HCT116 (cell line): Measurements from ENCODE around the gene HK1. TPM values are rescaled to one million over a fixed set of nuclear protein-coding genes. Genes with fewer than 3 reads are reported as not detected.

Experiments used
- ATAC-seq: fragments of 200-7000 bp; cut with Tn5 transposase; 2 replicates; pipeline ENCODE4 v1.9.1; 2020; ENCODE audit warnings: mild to moderate bottlenecking, moderate library complexity
- BruUV-seq: library from RNA; stranded (reverse); fragments of 400-500 nt; replicated peaks from 2 replicates; lab custom pipeline; 2021; lab: Mats Ljungman, UMichigan
- CTCF ChIA-PET: fragments of 300-600 bp; sonication (Branson Sonifier 250); formaldehyde crosslinking; loops from one replicate; lab custom pipeline; 2021; ENCODE audit warnings: antibody characterized with exemption; lab: Charles Lee
- POLR2A ChIA-PET: fragments of 300-600, 350-600 bp; sonication (Branson Sonifier 250); formaldehyde crosslinking; loops from one replicate; lab custom pipeline; 2021; ENCODE audit warnings: antibody characterized with exemption; lab: Charles Lee
- RAD21 ChIA-PET, 2 experiments: fragments of 300-600 bp; sonication (Branson Sonifier 250); formaldehyde crosslinking; loops; one replicate each; lab custom pipeline; 2023; ENCODE audit warnings: low total read pairs in 2 of 2; ENCODE audit not compliant: uncharacterized antibody in 2 of 2, unreplicated experiment in 2 of 2, low non-redundant PET in 1 of 2; lab: Charles Lee
- DNase-seq: peaks from one replicate; pipeline ENCODE4 v3.0.0-alpha.2; 2010; ENCODE audit warnings: low read depth, low spot score
- H2AFZ ChIP-seq: fragments of 200-600 bp; shearing (Covaris generic), sonication (generic); 2 replicates; pipeline ENCODE4 v1.6.1; 2017; ENCODE audit warnings: low read depth, mixed run types, mixed read lengths, antibody characterized with exemption, low read length; ENCODE audit not compliant: poor library complexity, severe bottlenecking
- H3K27ac ChIP-seq: 2 replicates; pipeline ENCODE4 v1.5.1; 2012; ENCODE audit warnings: low read depth, low read length
- H3K27me3 ChIP-seq: fragments of 200-600 bp; sonication (generic); 2 replicates; pipeline ENCODE4 v1.6.1; 2016; ENCODE audit warnings: mixed run types, low read length, mixed read lengths; ENCODE audit not compliant: insufficient read depth
- H3K36me3 ChIP-seq, 2 experiments: fragments of 200-500 bp in 1 of 2; fragments of 200-600 bp in 1 of 2; sonication (Bioruptor generic) in 1 of 2; sonication (generic) in 1 of 2; 2 replicates each; pipeline versions ENCODE4 v1.5.1 to v1.6.1; 2014 to 2016; ENCODE audit warnings: low read length in 2 of 2, inconsistent platforms in 1 of 2, mixed read lengths in 1 of 2, mixed run types in 1 of 2; ENCODE audit not compliant: insufficient read depth in 2 of 2, control insufficient read depth in 1 of 2
- H3K4me1 ChIP-seq, 2 experiments: fragments of 200-600 bp in 1 of 2; sonication (generic) in 1 of 2; 2 replicates each; pipeline versions ENCODE4 v1.5.1 to v1.6.1; 2012 to 2017; ENCODE audit warnings: low read length in 2 of 2, inconsistent platforms in 1 of 2, mild to moderate bottlenecking in 1 of 2, mixed read lengths in 1 of 2, mixed run types in 1 of 2, moderate library complexity in 1 of 2; ENCODE audit not compliant: insufficient read depth in 2 of 2, control insufficient read depth in 1 of 2
- H3K4me2 ChIP-seq: fragments of 200-600 bp; sonication (generic); 2 replicates; pipeline ENCODE4 v1.6.1; 2017; ENCODE audit warnings: mixed run types, low read length, mixed read lengths
- H3K4me3 ChIP-seq, 2 experiments: fragments of 200-600 bp in 1 of 2; sonication (generic) in 1 of 2; replicated peaks in 1 of 2; 2 replicates each; pipeline ENCODE4 v1.5.1; 2011 to 2016; ENCODE audit warnings: low read length in 2 of 2, control low read depth in 1 of 2, low read depth in 1 of 2, mild to moderate bottlenecking in 1 of 2, mixed read lengths in 1 of 2, mixed run types in 1 of 2
- H3K79me2 ChIP-seq: fragments of 200-600 bp; sonication (generic); 2 replicates; pipeline ENCODE4 v1.6.1; 2017; ENCODE audit warnings: mild to moderate bottlenecking, mixed run types, low read length, moderate library complexity, mixed read lengths; ENCODE audit not compliant: insufficient read depth
- H3K9ac ChIP-seq: fragments of 200-600 bp; sonication (generic); 2 replicates; pipeline ENCODE4 v1.6.1; 2016; ENCODE audit warnings: low read length, mixed read lengths
- H3K9me2 ChIP-seq: fragments of 200-600 bp; sonication (generic), shearing (Covaris generic); 2 replicates; pipeline ENCODE4 v1.6.1; 2017; ENCODE audit warnings: mixed run types, mild to moderate bottlenecking, moderate library complexity; ENCODE audit not compliant: insufficient read depth
- H3K9me3 ChIP-seq, 2 experiments: fragments of 200-500 bp in 1 of 2; fragments of 200-600 bp in 1 of 2; sonication (Bioruptor generic) in 1 of 2; sonication (generic) in 1 of 2; 2 replicates each; pipeline ENCODE4 v1.6.1; 2014 to 2017; ENCODE audit warnings: low read length in 2 of 2, mixed read lengths in 2 of 2, inconsistent platforms in 1 of 2, low read depth in 1 of 2, mild to moderate bottlenecking in 1 of 2, mixed run types in 1 of 2, moderate library complexity in 1 of 2; ENCODE audit not compliant: control insufficient read depth in 1 of 2, insufficient read depth in 1 of 2
- H4K20me1 ChIP-seq: fragments of 200-600 bp; sonication (generic), shearing (Covaris generic); 2 replicates; pipeline ENCODE4 v1.6.1; 2017; ENCODE audit warnings: mixed run types, mild to moderate bottlenecking, moderate library complexity; ENCODE audit not compliant: insufficient read depth
- ATF3 ChIP-seq: IDR thresholded peaks from 2 replicates; pipeline ENCODE4 v1.6.1; 2012
- CBX3 ChIP-seq: IDR thresholded peaks from 2 replicates; pipeline ENCODE4 v1.6.1; 2012; ENCODE audit warnings: low read depth
- CEBPB ChIP-seq: IDR thresholded peaks from 2 replicates; pipeline ENCODE4 v1.6.1; 2012; ENCODE audit warnings: low read depth
- ELF1 ChIP-seq: IDR thresholded peaks from 2 replicates; pipeline ENCODE4 v1.6.1; 2012; ENCODE audit warnings: low read depth, borderline replicate concordance
- EZH2 ChIP-seq: fragments of 200-600 bp; sonication (generic); IDR thresholded peaks from 2 replicates; pipeline ENCODE4 v1.6.1; 2017; ENCODE audit warnings: antibody characterized with exemption, mixed run types
- EZH2phosphoT487 ChIP-seq: fragments of 200-600 bp; IDR thresholded peaks from 2 replicates; pipeline ENCODE4 v1.6.1; 2018; ENCODE audit warnings: antibody characterized with exemption, borderline replicate concordance
- FOSL1 ChIP-seq: IDR thresholded peaks from 2 replicates; pipeline ENCODE4 v1.6.1; 2012; ENCODE audit warnings: low read depth
- MAX ChIP-seq: IDR thresholded peaks from 2 replicates; pipeline ENCODE4 v1.6.1; 2012
- POLR2A ChIP-seq: IDR thresholded peaks from 2 replicates; pipeline ENCODE4 v1.7.0; 2011; ENCODE audit warnings: borderline replicate concordance; ENCODE audit not compliant: insufficient read depth, insufficient read length; ENCODE audit errors: extremely low read depth
- RAD21 ChIP-seq: IDR thresholded peaks from 2 replicates; pipeline ENCODE4 v1.6.1; 2012; ENCODE audit warnings: low read depth, mild to moderate bottlenecking
- REST ChIP-seq: IDR thresholded peaks from 2 replicates; pipeline ENCODE4 v1.6.1; 2012; ENCODE audit warnings: low read depth
- SIN3A ChIP-seq: IDR thresholded peaks from 2 replicates; pipeline ENCODE4 v1.6.1; 2012; ENCODE audit warnings: low read depth
- SP1 ChIP-seq: IDR thresholded peaks from 2 replicates; pipeline ENCODE4 v1.6.1; 2012; ENCODE audit warnings: low read depth
- SRF ChIP-seq: IDR thresholded peaks from 2 replicates; pipeline ENCODE4 v1.6.1; 2012; ENCODE audit warnings: low read depth
- TCF7L2 ChIP-seq: IDR thresholded peaks from 2 replicates; pipeline ENCODE4 v1.7.0; 2011; ENCODE audit warnings: borderline replicate concordance, inconsistent platforms; ENCODE audit not compliant: insufficient read depth, insufficient read length; ENCODE audit errors: extremely low read depth
- ZBTB33 ChIP-seq: IDR thresholded peaks from 2 replicates; pipeline ENCODE4 v1.6.1; 2011; ENCODE audit warnings: mild to moderate bottlenecking, low read length, moderate library complexity; ENCODE audit not compliant: insufficient replicate concordance; ENCODE audit errors: extremely low read depth
- ZNF274 ChIP-seq: fragments of 200-500 bp; sonication (Bioruptor generic); IDR thresholded peaks from 2 replicates; pipeline ENCODE4 v1.6.1; 2014; ENCODE audit warnings: mild to moderate bottlenecking, low read depth, low read length, inconsistent platforms
- intact Hi-C: fragments of 100-400 bp; cut with micrococcal nuclease; formaldehyde crosslinking; loops from 2 replicates; pipeline ENCODE4 v1.10.0; 2022
- total RNA-seq: library from RNA; stranded (reverse); gene quantifications from one replicate; pipeline ENCODE4 v1.2.1, GENCODE V29; 2021; ENCODE audit not compliant: unreplicated experiment
- TF ChIP-seq, protein P1 (sequence below), 3 experiments: fragments of 200-600 bp in 1 of 3; sonication (generic) in 1 of 3; IDR thresholded peaks in 2 of 3; conservative IDR thresholded peaks in 1 of 3; 2 replicates each; pipeline ENCODE4 v1.5.1; 2012 to 2017; ENCODE audit warnings: low read depth in 2 of 3, low read length in 2 of 3, antibody characterized with exemption in 1 of 3, borderline replicate concordance in 1 of 3, control low read depth in 1 of 3, mild to moderate bottlenecking in 1 of 3, mixed read lengths in 1 of 3, mixed run types in 1 of 3, moderate library complexity in 1 of 3; ENCODE audit not compliant: insufficient read depth in 1 of 3

Gene HK1
- total RNA-seq, 1 experiment from 2014 or later = 50.3 TPM

GRCh38 chr10:69232736-69233480 lies 45.4 kb upstream of the HK1 start:
- TF ChIP-seq ZBTB33 = no peak
- TF ChIP-seq TCF7L2 = no peak
- TF ChIP-seq ATF3 = no peak
- no peak for TF ChIP-seq CEBPB
- no peak for TF ChIP-seq POLR2A
- TF ChIP-seq SRF = no peak
- no peak for TF ChIP-seq MAX
- TF ChIP-seq CBX3 = no peak; the same call in 1 of the 2 replicates
- no peak for TF ChIP-seq SIN3A
- TF ChIP-seq, protein P1, sequence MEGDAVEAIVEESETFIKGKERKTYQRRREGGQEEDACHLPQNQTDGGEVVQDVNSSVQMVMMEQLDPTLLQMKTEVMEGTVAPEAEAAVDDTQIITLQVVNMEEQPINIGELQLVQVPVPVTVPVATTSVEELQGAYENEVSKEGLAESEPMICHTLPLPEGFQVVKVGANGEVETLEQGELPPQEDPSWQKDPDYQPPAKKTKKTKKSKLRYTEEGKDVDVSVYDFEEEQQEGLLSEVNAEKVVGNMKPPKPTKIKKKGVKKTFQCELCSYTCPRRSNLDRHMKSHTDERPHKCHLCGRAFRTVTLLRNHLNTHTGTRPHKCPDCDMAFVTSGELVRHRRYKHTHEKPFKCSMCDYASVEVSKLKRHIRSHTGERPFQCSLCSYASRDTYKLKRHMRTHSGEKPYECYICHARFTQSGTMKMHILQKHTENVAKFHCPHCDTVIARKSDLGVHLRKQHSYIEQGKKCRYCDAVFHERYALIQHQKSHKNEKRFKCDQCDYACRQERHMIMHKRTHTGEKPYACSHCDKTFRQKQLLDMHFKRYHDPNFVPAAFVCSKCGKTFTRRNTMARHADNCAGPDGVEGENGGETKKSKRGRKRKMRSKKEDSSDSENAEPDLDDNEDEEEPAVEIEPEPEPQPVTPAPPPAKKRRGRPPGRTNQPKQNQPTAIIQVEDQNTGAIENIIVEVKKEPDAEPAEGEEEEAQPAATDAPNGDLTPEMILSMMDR (IDR thresholded peaks at IDR 0.05 in 2 of 3, conservative IDR thresholded peaks at IDR 0.05 in 1 of 3; ENCODE audit: borderline replicate concordance in 1 of 3, insufficient read depth in 1 of 3, low read depth in 2 of 3, low read length in 2 of 3) = no peak
- TF ChIP-seq FOSL1 = no peak
- TF ChIP-seq EZH2 = no peak
- no peak for TF ChIP-seq REST
- TF ChIP-seq EZH2phosphoT487 = no peak
- no peak for TF ChIP-seq ELF1
- no peak for TF ChIP-seq ZNF274
- no peak for TF ChIP-seq SP1
- TF ChIP-seq RAD21 = no peak
- H2AFZ ChIP-seq = peak overlapping the region; percentile 66
- peak overlapping the region in 1 of 2 experiments; percentile 32; a peak in 1 of 4 replicates for H3K4me3 ChIP-seq
- H3K9me3 ChIP-seq = no peaks in the 10 kb centered on the region
- H3K27me3 ChIP-seq = no peaks in the 10 kb centered on the region
- no peak for DNase-seq
- RAD21 ChIA-PET = no interaction called here
- POLR2A ChIA-PET = interaction anchor here (1.0 kb wide), 1 partner anchor 9 kb away, joined by 3 read pairs; no protein-coding TSS in a partner anchor
- H3K9me2 ChIP-seq = no peaks in the 10 kb centered on the region
- H3K36me3 ChIP-seq = no peaks in the 10 kb centered on the region
- H3K9ac ChIP-seq = 0 out of 2 replicates have a peak overlapping the region, but pooled peaks have one; percentile 16
- H3K79me2 ChIP-seq = no peaks in the 10 kb centered on the region
- no peaks in the 10 kb centered on the region for H4K20me1 ChIP-seq
- peaks cover 16 to 49% of the 10 kb centered on the region in 2 experiments for H3K4me1 ChIP-seq
- peak overlapping the region; percentile 69 for H3K4me2 ChIP-seq
- CTCF ChIA-PET = interaction anchor here (1.2 to 1.8 kb wide), 2 partner anchors 160 to 176 kb away, joined by 4 to 5 read pairs; no protein-coding TSS in a partner anchor
- H3K27ac ChIP-seq = no peak overlapping the region
- BruUV-seq = no TSS peak
- intact Hi-C loops = no loop called here
- no peak for ATAC-seq
